Stimulated activated CD4-positive, alpha-beta T cell treated with anti-CD3 and anti-CD28 coated beads, Interleukin-2, amount 100 ng/mL, for 24 hours (primary cell): Measurements from ENCODE around the gene NETO2.

Experiments
- DNase-seq, 2 donors: peaks; one replicate each; pipeline ENCODE4 v3.0.0-alpha.2; 2020

The NETO2 gene

DNA sequence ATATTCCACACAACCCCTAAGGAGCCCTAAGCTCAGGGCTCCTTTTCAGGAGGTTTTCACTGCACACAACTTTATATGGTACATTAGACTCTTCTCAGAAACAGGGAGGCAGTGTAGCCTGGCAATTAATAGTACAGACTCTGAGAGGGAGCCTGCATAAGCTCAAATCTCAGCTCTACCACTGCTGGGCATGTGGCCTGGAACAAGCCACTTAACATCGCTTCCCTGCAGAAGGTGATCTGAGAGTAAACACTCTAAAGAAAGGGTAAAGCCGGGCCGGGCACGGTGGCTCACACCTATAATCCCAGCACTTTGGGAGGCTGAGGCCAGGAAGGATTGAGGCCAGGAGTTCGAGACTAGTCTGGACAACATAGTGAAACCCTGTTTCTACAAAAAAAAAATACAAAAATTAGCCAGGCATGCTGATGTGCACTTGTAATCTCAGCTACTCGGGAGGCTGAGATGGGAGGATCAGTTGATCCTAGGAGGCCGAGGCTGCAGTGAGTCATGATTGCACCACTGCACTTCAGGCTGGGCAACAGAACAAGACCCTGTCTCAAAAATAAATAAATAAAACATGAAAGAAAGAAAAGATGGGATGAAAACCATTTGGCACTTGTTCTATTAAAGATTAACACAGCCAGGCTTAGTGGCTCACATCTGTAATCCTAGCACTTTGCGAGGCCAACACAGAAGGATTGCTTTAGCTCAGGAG lies 99.6 kb downstream of the NETO2 start:
- DNase-seq, result no peak

DNA sequence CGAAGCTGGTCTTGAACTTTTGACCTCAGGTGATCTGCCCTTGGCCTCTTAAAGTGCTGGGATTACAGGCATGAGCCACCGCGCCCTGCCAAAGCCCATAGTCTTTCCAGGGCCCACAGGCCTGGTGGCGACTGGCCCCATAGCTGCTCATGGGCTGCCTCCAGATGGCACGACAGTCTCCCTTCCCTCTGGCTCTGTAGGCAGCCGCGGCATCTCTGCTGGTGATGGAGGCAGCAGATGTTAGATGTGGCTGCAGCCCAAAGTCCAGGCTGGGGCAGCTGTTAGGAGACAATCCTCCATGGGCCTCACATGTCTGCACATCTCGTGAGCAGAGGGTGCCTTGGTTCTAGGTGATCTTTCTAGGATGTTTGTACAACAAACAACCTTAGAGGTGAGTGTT lies 100.5 kb downstream of the NETO2 start:
- DNase-seq, result no peak

DNA sequence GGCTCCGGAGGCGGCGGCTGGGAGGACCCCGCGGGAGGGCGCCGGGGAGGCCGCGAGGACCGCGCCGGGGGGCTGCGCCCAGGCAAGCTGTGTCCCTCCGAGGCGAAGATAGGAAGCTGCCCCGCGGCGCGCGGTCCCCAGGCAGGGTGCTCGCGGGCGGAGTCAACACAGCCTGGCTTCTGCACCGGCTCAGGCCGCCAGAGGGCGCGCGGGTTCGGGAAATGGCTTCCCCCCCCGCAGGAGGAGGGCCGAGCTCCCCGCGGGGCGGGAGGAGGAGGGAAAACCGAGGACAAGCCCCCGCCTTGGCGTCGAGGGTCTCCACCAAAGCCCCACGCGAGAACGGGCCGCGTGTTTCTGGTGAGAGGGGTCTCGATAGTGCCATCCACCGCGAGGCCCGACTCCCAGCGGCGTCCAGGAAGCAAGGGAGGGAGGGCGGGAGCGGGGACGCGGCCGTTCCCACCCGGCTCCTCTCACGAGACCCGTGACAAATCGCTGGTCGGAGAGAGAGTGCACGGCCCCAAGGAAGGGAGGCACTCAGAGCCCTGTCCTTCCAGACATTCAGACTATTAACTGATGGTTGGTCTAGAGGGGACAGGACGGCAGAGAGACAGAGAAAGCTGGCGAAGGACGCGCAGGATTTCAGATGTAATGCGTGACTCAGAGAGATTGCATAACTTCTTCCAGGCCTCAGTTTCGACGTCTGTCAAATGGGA lies 105.8 kb downstream of the NETO2 start:
- peak; percentile 95 for DNase-seq

- peak; percentile 38 to 46 for DNase-seq
Observed at GRCh38 chr16:47037396-47037745, 106.4 kb downstream of the NETO2 start.

- no peak for DNase-seq
Observed at GRCh38 chr16:47036201-47036600, 107.5 kb downstream of the NETO2 start.

DNA sequence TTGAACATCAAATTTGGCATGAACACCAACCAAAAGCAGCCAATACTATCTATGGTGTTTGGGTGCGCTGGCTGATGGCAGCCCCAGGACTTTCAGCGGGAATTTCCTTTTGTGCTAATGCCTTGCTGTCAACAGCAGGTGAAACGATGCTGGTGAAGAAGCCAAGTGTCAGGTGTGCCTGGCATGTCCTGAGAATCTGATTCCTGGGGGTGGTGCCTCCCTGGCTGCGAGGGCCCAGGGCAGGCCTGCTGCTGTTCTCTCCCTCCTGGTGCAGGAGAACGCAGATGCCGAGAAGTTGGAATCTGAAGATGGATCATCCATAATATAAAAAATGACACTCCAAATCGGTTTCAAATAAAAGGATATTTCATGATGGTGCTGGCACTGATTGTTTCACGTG lies 108.3 kb downstream of the NETO2 start:
- no peak for DNase-seq

- DNase-seq, result no peak
Observed at GRCh38 chr16:47034455-47034854, 109.3 kb downstream of the NETO2 start.

DNA sequence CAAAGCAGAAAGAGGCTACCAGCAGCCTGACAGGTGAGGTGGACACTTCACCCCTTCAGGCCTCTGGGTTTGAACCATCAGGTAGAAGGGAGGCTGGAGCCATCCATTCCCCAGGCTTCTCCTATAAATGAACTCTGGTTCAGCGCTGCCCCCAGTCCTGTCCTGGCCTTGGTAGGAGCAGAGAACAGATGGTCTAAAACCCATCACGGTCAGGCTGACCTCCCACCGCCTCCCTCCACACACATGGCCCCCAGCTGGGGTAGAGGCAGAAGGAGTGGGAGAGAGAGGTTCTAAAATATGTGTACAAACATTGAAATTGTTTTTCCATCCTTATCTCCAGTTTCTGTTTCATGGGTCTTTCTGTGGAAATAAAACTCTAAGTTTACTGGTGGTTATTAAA lies 110.6 kb downstream of the NETO2 start:
- no peak for DNase-seq

GRCh38 chr16:47029724-47030123 lies 114.0 kb downstream of the NETO2 start:
- no peak for DNase-seq

DNA sequence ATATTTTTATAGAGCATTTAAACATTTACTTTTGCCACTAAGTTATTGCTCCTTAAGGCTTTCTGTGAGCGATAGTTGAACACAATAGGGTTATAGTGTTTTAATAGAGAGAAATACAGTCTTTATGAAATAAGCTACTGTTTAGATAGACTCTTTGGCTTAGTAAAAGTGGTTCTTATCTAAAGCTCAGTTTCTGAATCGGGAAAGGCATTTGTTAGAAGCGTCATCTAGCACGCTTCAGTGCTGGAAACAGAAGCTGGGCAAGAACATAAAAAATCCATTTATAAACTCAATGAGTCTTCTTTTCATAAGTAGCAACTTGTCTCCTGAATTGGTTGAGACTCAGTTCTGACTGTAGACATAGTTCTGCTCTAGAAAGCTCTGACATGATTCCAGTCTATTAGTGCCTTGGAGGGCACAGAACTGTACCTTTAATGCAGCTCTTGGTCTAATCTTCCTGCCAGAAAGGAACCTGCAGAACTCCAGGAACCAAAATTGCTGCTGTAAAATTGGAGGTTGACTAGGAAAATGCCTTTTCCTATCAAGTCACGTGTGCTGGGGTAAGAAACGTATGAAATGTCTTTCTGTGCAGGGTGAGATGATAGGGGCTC lies 114.9 kb downstream of the NETO2 start:
- no peak for DNase-seq
